B cell (primary cell): ENCODE data around the gene RPL7A.

Source experiments
- EZH2 ChIP-seq: IDR thresholded peaks from 2 replicates; pipeline ENCODE4 v1.6.1; 2012; ENCODE audit warnings: borderline replicate concordance, low read depth, mild to moderate bottlenecking, moderate library complexity, low read length; ENCODE audit not compliant: insufficient read depth, poor library complexity, severe bottlenecking
- TF ChIP-seq, protein P1 (sequence below): fragments of 200-600 bp; IDR thresholded peaks from one replicate; pipeline ENCODE4 v1.8.0; 2022; ENCODE audit warnings: antibody characterized with exemption, mild to moderate bottlenecking

DNA sequence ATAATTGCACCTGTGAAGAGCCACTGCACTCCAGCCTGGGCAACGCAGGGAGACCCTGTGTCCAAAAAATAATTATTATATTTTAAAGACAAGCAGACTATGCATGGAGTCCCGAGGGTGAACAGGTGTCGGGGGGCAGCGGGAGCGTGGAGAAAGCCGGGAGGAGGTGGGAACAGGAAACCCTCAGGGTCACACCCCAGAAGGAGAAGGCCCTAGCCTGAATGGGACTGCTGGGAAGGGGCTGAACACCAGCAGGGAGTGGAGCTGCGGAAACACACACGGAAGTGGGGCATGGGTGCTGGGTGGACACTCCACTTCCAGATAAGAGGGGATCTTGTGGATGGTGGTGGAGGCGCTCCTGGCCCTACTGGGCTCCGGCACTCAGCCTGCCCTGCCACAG lies 24.8 kb upstream of the RPL7A start:
- no peak for TF ChIP-seq EZH2
- TF ChIP-seq, protein P1, sequence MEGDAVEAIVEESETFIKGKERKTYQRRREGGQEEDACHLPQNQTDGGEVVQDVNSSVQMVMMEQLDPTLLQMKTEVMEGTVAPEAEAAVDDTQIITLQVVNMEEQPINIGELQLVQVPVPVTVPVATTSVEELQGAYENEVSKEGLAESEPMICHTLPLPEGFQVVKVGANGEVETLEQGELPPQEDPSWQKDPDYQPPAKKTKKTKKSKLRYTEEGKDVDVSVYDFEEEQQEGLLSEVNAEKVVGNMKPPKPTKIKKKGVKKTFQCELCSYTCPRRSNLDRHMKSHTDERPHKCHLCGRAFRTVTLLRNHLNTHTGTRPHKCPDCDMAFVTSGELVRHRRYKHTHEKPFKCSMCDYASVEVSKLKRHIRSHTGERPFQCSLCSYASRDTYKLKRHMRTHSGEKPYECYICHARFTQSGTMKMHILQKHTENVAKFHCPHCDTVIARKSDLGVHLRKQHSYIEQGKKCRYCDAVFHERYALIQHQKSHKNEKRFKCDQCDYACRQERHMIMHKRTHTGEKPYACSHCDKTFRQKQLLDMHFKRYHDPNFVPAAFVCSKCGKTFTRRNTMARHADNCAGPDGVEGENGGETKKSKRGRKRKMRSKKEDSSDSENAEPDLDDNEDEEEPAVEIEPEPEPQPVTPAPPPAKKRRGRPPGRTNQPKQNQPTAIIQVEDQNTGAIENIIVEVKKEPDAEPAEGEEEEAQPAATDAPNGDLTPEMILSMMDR, result no peak
